ENCODE data around the gene TNNI3K. TPM values are rescaled to one million over a fixed set of nuclear protein-coding genes. Genes with fewer than 3 reads are reported as not detected.

TNNI3K gene
- total RNA-seq, 1 donor from 2014 or later, result 1.3 TPM

- intact Hi-C loops (cut with DNase I), result no loop called here
- ATAC-seq (no peak), DNase-seq (no peak)
- H3K4me3 ChIP-seq, result no peak overlapping the region
- TF ChIP-seq CTCF (IDR thresholded peaks at IDR 0.05), result no peak
- no peaks in the 10 kb centered on the region for H3K9me3 ChIP-seq
- no peaks in the 10 kb centered on the region for H3K27me3 ChIP-seq
- no peaks in the 10 kb centered on the region for H3K4me1 ChIP-seq
- H3K27ac ChIP-seq, result no peak overlapping the region
- no peaks in the 10 kb centered on the region for H3K36me3 ChIP-seq
Observed at GRCh38 chr1:74590288-74590687, 355.1 kb downstream of the TNNI3K start.

GRCh38 chr1:74591949-74592348 lies 356.8 kb downstream of the TNNI3K start:
- TF ChIP-seq CTCF (IDR thresholded peaks at IDR 0.05), result no peak
- intact Hi-C loops (cut with DNase I), result no loop called here
- Histone ChIP-seq H3K4me3 (no peak overlapping the region), H3K27me3 (no peaks in the 10 kb centered on the region), H3K4me1 (no peaks in the 10 kb centered on the region), H3K36me3 (no peaks in the 10 kb centered on the region), H3K9me3 (no peaks in the 10 kb centered on the region), H3K27ac (no peak overlapping the region)
- DNase-seq, result no peak
- ATAC-seq, result no peak

- no peaks in the 10 kb centered on the region for H3K27me3 ChIP-seq
- no peaks in the 10 kb centered on the region for H3K4me1 ChIP-seq
- TF ChIP-seq CTCF (IDR thresholded peaks at IDR 0.05), result no peak
- H3K4me3 ChIP-seq, result no peak overlapping the region
- no peak for ATAC-seq
- H3K27ac ChIP-seq, result no peak overlapping the region
- no peaks in the 10 kb centered on the region for H3K9me3 ChIP-seq
- DNase-seq, result no peak
- H3K36me3 ChIP-seq, result no peaks in the 10 kb centered on the region
- intact Hi-C loops (cut with DNase I), result no loop called here
Observed at GRCh38 chr1:74592580-74593355, 357.6 kb downstream of the TNNI3K start.

Other genes with a start within 250 kb of the TNNI3K start
- gene LRRIQ3, start 37.2 kb upstream of the TNNI3K start, total RNA-seq, result 0.67 TPM
- gene FPGT, start 37.1 kb upstream of the TNNI3K start, total RNA-seq, result 14.9 TPM

Measured in upper lobe of right lung (tissue), 1 donor.